A549 (cell line): ENCODE data around the gene DPM1. TPM values are rescaled to one million over a fixed set of nuclear protein-coding genes. Genes with fewer than 3 reads are reported as not detected.

Experiments used
- ATAC-seq, 2 experiments: fragments of 200-7000 bp in 1 of 2; fragments of >200 bp in 1 of 2; cut with Nextera tagmentation in 1 of 2; cut with Tn5 transposase in 1 of 2; 3 replicates each; pipeline versions ENCODE4 v1.8.0 to v1.9.1; 2018 to 2020; ENCODE audit warnings: mild to moderate bottlenecking in 1 of 2, moderate library complexity in 1 of 2
- CTCF ChIA-PET: fragments of 300-600 bp; sonication (Branson Sonifier 250); formaldehyde crosslinking; extraction: SDS; loops from one replicate; lab custom pipeline; 2021; ENCODE audit warnings: antibody characterized with exemption, inconsistent platforms; lab: Yijun Ruan, JAX
- POLR2A ChIA-PET: fragments of 350-600 bp; formaldehyde crosslinking; extraction: SDS; loops from one replicate; lab custom pipeline; 2021; ENCODE audit warnings: antibody characterized with exemption, inconsistent platforms; lab: Yijun Ruan, JAX
- DNase-seq, 2 experiments: peaks; one replicate each; pipeline versions ENCODE4 v3.0.0 to v3.0.0-alpha.2; 2011 to 2016; ENCODE audit warnings: low read depth in 1 of 2, low spot score in 1 of 2
- FAIRE-seq: peaks from 2 replicates; lab custom pipeline; 2011; peaks lifted over from hg19 to GRCh38; lab: Jason Lieb, UNC
- H3K27ac ChIP-seq, 2 experiments: fragments of >200 bp; sonication (Bioruptor Twin); formaldehyde crosslinking; 3 replicates each; pipeline ENCODE4 v1.5.1; 2016 to 2017
- H3K4me1 ChIP-seq: fragments of >200 bp; sonication (Bioruptor Twin); formaldehyde crosslinking; 3 replicates; pipeline ENCODE4 v1.6.1; 2016
- H3K4me2 ChIP-seq: fragments of >200 bp; sonication (Bioruptor Twin); formaldehyde crosslinking; 3 replicates; pipeline ENCODE4 v1.6.1; 2016
- H3K4me3 ChIP-seq: fragments of >200 bp; sonication (Bioruptor Twin); formaldehyde crosslinking; 3 replicates; pipeline ENCODE4 v1.5.1; 2016
- H3K9me3 ChIP-seq: fragments of >200 bp; sonication (Bioruptor Twin); formaldehyde crosslinking; 3 replicates; pipeline ENCODE4 v1.6.1; 2016
- BHLHE40 ChIP-seq: IDR thresholded peaks from 2 replicates; pipeline ENCODE4 v1.6.1; 2012; ENCODE audit warnings: low read depth, low read length, inconsistent platforms
- CBX2 ChIP-seq: fragments of 200-600 bp; sonication (generic); IDR thresholded peaks from 2 replicates; pipeline ENCODE4 v1.6.1; 2016; ENCODE audit warnings: low read depth, mild to moderate bottlenecking, borderline replicate concordance
- EHMT2 ChIP-seq: fragments of 200-600 bp; sonication (generic); IDR thresholded peaks from 2 replicates; pipeline ENCODE4 v1.6.1; 2016; ENCODE audit warnings: antibody characterized with exemption, low read depth, mild to moderate bottlenecking, moderate library complexity
- ESRRA ChIP-seq: fragments of 150-350 bp; IDR thresholded peaks from 2 replicates; pipeline ENCODE4 v1.6.1; 2014; ENCODE audit warnings: mild to moderate bottlenecking, low read length, borderline replicate concordance
- FOSB ChIP-seq: fragments of 250-450 bp; sonication (Bioruptor Pico); IDR thresholded peaks from 2 replicates; pipeline ENCODE4 v1.5.0; 2020; ENCODE audit warnings: mild to moderate bottlenecking, moderate library complexity
- FOXS1 ChIP-seq: fragments of 250-450 bp; sonication (Bioruptor Pico); IDR thresholded peaks from 2 replicates; pipeline ENCODE4 v1.5.0; 2020; ENCODE audit warnings: mild to moderate bottlenecking, moderate library complexity
- HDAC2 ChIP-seq: fragments of 200-600 bp; sonication (generic); IDR thresholded peaks from 2 replicates; pipeline ENCODE4 v1.6.1; 2016
- MAFK ChIP-seq: fragments of 450-650 bp; IDR thresholded peaks from 2 replicates; pipeline ENCODE4 v1.6.1; 2014; ENCODE audit not compliant: partially characterized antibody
- NPAS2 ChIP-seq: fragments of 250-450 bp; sonication (Bioruptor Pico); IDR thresholded peaks from 2 replicates; pipeline ENCODE4 v1.8.0; 2022; ENCODE audit warnings: mild to moderate bottlenecking, moderate library complexity, borderline replicate concordance
- PHF8 ChIP-seq: fragments of 200-600 bp; sonication (generic); IDR thresholded peaks from 2 replicates; pipeline ENCODE4 v1.6.1; 2016; ENCODE audit warnings: low read depth, mild to moderate bottlenecking, antibody characterized with exemption, moderate library complexity, borderline replicate concordance
- POLR2A ChIP-seq: IDR thresholded peaks from 2 replicates; pipeline ENCODE4 v1.6.1; 2012; ENCODE audit warnings: mild to moderate bottlenecking, low read length
- POLR2AphosphoS2 ChIP-seq: conservative IDR thresholded peaks from 2 replicates; pipeline ENCODE4 v1.6.1; 2012; ENCODE audit warnings: low read length, improper control_type of control experiment, inconsistent platforms
- RAD21 ChIP-seq, 2 experiments: fragments of >200 bp in 1 of 2; sonication (Bioruptor Twin) in 1 of 2; formaldehyde crosslinking in 1 of 2; IDR thresholded peaks in 1 of 2; conservative IDR thresholded peaks in 1 of 2; 2 replicates in 1 of 2; 3 replicates in 1 of 2; pipeline ENCODE4 v1.6.1; 2012 to 2018; ENCODE audit warnings: inconsistent platforms in 1 of 2
- RARB ChIP-seq: fragments of 250-450 bp; sonication (Bioruptor Pico); IDR thresholded peaks from 2 replicates; pipeline ENCODE4 v1.8.0; 2021; ENCODE audit warnings: mild to moderate bottlenecking, moderate library complexity
- TFCP2L1 ChIP-seq: fragments of 250-450 bp; sonication (Bioruptor Pico); IDR thresholded peaks from 2 replicates; pipeline ENCODE4 v1.5.0; 2021; ENCODE audit warnings: mild to moderate bottlenecking
- TP53 ChIP-seq: fragments of 250-450 bp; sonication (Bioruptor Pico); IDR thresholded peaks from 2 replicates; pipeline ENCODE4 v1.5.0; 2021; ENCODE audit warnings: mild to moderate bottlenecking, moderate library complexity
- USF2 ChIP-seq: fragments of 450-650 bp; IDR thresholded peaks from 2 replicates; pipeline ENCODE4 v1.6.1; 2014; ENCODE audit warnings: antibody characterized with exemption
- ZFP36 ChIP-seq: fragments of 450-650 bp; IDR thresholded peaks from 2 replicates; pipeline ENCODE4 v1.6.1; 2014; ENCODE audit warnings: borderline replicate concordance; ENCODE audit not compliant: partially characterized antibody
- WGBS: methylation state at CpG from one replicate; pipeline ENCODE4 v1.1.6; 2017; ENCODE audit errors: missing lambda C conversion rate; 5-methylcytosine and 5-hydroxymethylcytosine counted together
- polyA plus RNA-seq, 4 experiments: library from polyadenylated mRNA; depleted of rRNA in 3 of 4; stranded (reverse); fragments of >200 nt; fragmentation: RNase III in 1 of 4; extraction: RNeasy Plus Mini Kit Qiagen cat#74134 plus additional on column Dnase treatment in 1 of 4; gene quantifications; 2 replicates in 3 of 4; 3 replicates in 1 of 4; pipeline ENCODE4 v1.2.3, GENCODE V29; 2011 to 2017
- TF ChIP-seq, protein P1 (sequence below): IDR thresholded peaks from 2 replicates; pipeline ENCODE4 v1.6.1; 2012; ENCODE audit warnings: low read depth, borderline replicate concordance
- TF ChIP-seq, protein P2 (sequence below): IDR thresholded peaks from 2 replicates; pipeline ENCODE4 v1.6.1; 2012
- TF ChIP-seq, protein P3 (sequence below): fragments of >200 bp; sonication (Bioruptor Twin); formaldehyde crosslinking; IDR thresholded peaks from 3 replicates; pipeline ENCODE4 v1.6.1; 2016

Gene DPM1
- polyA plus RNA-seq, 2 of the 4 experiments (the other 2 are of a cell fraction), result 104 to 106 TPM

DNA sequence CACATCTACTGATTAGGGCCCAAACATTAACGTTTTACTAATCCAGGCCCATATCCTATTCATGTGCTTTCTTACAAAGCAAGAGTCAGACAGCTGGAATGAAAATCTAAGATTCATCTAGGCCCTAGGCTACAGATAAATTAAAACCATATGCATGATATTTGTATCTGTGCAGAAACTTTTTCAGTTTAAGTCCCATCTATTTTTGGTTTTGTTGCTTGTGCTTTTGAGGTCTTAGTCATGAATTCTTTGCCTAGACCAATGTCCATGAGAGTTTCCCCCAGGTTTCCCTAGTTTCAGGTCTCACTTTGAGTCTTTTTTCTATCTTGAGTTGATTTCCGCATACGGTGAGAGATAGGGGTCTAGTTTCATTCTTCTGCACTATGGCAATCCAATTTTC, 47.3 kb downstream of the DPM1 start:
- no peak overlapping the region for H3K4me2 ChIP-seq
- ChIA-PET POLR2A (no interaction called here), CTCF (interaction anchor here (0.6 to 18.7 kb wide), 4 partner anchors 12 to 117 kb away, joined by 3 to 167 read pairs (median 6); partner anchors contain the start of gene ADNP)
- no peak overlapping the region for H3K27ac ChIP-seq
- no peaks in the 10 kb centered on the region for H3K9me3 ChIP-seq
- TF ChIP-seq ESRRA, result no peak
- no peak for TF ChIP-seq FOSB (CRISPR knock-in tag)
- no peak for TF ChIP-seq USF2
- TF ChIP-seq MAFK, result no peak
- TF ChIP-seq, protein P1, sequence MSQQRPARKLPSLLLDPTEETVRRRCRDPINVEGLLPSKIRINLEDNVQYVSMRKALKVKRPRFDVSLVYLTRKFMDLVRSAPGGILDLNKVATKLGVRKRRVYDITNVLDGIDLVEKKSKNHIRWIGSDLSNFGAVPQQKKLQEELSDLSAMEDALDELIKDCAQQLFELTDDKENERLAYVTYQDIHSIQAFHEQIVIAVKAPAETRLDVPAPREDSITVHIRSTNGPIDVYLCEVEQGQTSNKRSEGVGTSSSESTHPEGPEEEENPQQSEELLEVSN, result no peak
- TF ChIP-seq, protein P2, sequence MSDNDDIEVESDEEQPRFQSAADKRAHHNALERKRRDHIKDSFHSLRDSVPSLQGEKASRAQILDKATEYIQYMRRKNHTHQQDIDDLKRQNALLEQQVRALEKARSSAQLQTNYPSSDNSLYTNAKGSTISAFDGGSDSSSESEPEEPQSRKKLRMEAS, result no peak
- no peak for TF ChIP-seq TFCP2L1
- TF ChIP-seq RARB (CRISPR knock-in tag), result no peak
- TF ChIP-seq EHMT2, result no peak
- no peak for TF ChIP-seq HDAC2
- no peak for TF ChIP-seq FOXS1 (CRISPR knock-in tag)
- no peak for TF ChIP-seq POLR2AphosphoS2
- ATAC-seq (no peak), FAIRE-seq (no peak), DNase-seq (no peak)
- WGBS, result 87% methylated on average over 3 of the region's 3 CpGs
- H3K4me3 ChIP-seq, result no peak overlapping the region
- peaks cover 20% of the 10 kb centered on the region for H3K4me1 ChIP-seq

GRCh38 chr20:50909413-50909812, 48.9 kb downstream of the DPM1 start:
- POLR2A ChIA-PET, result interaction anchor here (1.1 kb wide), 1 partner anchor 10 kb away, joined by 7 read pairs; no protein-coding TSS in a partner anchor
- H3K4me1 ChIP-seq, result peaks cover 10% of the 10 kb centered on the region
- TF ChIP-seq TP53 (CRISPR knock-in tag), result no peak
- TF ChIP-seq ESRRA, result no peak
- no peak for TF ChIP-seq BHLHE40
- TF ChIP-seq CBX2, result no peak
- TF ChIP-seq RAD21 (conservative IDR thresholded peaks at IDR 0.05 in 1 of 2, IDR thresholded peaks at IDR 0.05 in 1 of 2), result no peak
- TF ChIP-seq, protein P1, result no peak
- no peak for TF ChIP-seq PHF8
- TF ChIP-seq, protein P3, sequence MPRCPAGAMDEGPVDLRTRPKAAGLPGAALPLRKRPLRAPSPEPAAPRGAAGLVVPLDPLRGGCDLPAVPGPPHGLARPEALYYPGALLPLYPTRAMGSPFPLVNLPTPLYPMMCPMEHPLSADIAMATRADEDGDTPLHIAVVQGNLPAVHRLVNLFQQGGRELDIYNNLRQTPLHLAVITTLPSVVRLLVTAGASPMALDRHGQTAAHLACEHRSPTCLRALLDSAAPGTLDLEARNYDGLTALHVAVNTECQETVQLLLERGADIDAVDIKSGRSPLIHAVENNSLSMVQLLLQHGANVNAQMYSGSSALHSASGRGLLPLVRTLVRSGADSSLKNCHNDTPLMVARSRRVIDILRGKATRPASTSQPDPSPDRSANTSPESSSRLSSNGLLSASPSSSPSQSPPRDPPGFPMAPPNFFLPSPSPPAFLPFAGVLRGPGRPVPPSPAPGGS, result no peak
- no peak for TF ChIP-seq POLR2A
- TF ChIP-seq NPAS2 (CRISPR knock-in tag), result no peak
- no peak for TF ChIP-seq ZFP36
- TF ChIP-seq, all 56 proteins: peak for 0
- Histone ChIP-seq H3K27ac (no peak overlapping the region), H3K9me3 (no peaks in the 10 kb centered on the region), H3K4me3 (no peak overlapping the region), H3K4me2 (no peak overlapping the region)
- CTCF ChIA-PET, result interaction anchor here (0.6 to 18.7 kb wide), 4 partner anchors 13 to 731 kb away, joined by 3 to 167 read pairs (median 6); partner anchors contain the start of gene ADNP
- WGBS, result 96% methylated on average over 3 of the region's 3 CpGs
- ATAC-seq, result no peak
- no peak for DNase-seq
- no peak for FAIRE-seq
